ENCODE data around the gene MEIS1.

The MEIS1 gene

DNA sequence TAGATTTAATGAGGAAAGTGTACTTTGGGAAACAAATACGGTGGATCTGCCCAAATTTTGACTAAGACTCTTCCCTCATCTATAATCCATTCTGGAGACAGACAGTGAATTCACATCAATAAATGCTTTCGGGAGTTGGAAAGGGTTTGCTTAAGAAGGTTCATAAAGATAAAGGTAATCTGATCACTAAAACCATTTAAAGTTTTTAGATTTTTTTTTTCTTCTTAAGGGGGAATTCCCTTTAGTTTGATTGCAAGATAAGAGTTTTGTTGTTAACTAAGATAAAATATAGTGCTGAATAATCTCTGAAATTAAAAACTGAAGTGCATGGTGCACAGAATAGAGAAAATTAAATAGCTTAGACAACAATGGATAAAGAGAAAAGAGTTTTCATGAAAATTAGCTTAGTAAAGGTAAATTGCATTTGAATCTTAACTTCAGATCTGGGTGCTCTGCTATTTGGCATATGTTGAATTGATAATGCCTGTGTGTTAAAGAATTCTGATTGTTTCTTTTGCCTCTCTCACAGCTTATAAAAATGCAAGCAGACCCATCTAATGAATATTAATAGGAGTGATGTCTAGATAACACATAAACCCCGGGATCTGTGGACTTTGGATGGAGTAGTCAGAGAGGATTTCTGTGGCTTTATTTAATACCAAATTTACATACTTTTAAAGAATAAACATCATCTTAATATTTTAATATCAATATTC, 100.8 kb downstream of the MEIS1 start:
- no peak for DNase-seq (ENCODE audit: low spot score)

DNA sequence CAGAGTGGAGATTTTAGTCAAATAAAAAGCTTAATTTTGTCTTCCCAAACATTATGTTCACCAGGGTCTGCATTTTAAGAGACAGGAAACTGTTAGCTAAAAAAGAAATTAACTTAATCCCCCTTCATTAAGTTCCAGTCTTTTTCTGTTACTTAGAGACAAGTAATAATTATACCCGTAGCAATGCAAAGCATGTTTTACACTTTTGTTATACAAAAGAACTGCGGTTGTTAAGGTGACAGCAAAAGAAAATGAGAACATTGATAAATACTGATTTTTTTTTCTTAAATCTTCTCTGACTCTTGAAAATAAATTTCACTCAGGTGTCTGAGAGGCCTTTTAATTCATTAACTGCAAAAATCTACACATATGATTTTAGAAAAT, 101.4 kb downstream of the MEIS1 start:
- no peak for DNase-seq (ENCODE audit: low spot score)

DNA sequence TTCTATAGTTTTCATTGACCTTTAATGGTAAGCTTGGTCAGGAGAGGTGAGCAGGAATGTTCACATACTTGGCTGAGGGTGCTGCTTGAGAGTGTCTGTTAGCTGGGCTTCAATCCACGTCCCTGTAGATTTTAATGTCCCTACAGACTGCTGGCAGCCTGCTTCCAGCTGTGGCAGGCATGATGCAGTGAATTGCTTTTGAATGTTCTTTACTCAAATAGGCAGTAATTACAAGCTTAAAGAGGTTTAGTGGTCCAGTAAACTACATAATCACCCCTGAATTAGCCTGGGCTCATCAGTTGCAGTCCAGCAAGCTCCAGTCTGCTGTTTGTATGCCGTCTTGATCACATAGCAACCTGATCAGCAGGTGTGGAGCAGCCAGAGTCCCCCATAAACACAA, 102.1 kb downstream of the MEIS1 start:
- DNase-seq (ENCODE audit: low spot score), result no peak

DNA sequence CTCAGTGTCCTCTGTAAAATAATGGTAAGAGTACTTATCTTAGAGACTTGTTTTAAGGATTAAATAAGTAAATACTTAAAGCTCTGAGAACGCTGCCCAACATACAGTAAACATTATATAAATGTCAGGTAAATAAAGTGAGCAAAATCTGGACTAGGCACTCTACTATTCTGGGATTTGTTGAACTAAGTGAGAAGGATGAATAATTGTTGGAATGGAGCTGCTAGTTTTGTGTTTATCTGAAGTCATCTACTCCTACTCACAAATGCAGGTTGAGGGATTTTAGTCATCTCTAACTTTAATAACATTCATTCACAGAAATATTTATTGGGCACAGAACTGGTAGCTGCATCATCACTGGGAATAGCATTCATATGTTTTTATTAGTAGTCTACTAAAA, 103.4 kb downstream of the MEIS1 start:
- DNase-seq (ENCODE audit: low spot score), result no peak

GRCh38 chr2:66539452-66539851, 104.5 kb downstream of the MEIS1 start:
- DNase-seq (ENCODE audit: low spot score), result no peak

DNA sequence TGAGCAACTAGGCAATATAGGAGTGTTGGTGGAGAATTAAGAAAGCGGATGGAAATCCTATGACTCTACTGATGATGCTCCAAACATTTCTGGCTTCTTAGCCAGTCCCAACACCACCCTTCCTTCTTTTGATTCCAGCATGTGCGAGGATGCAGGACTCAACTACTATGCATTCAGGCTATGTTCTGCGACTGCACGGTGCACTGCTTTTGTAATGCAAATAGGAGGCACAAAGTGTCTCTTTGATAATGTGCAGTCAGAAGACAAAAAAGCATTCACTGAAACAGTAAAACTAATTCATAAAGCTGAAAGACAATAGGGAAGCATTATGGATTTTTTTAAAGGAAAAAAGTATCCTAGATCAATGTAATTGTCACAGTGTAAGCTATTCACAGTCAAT, 106.7 kb downstream of the MEIS1 start:
- DNase-seq (ENCODE audit: low spot score), result no peak

GRCh38 chr2:66543257-66543767, 108.4 kb downstream of the MEIS1 start:
- DNase-seq (ENCODE audit: low spot score), result no peak

DNA sequence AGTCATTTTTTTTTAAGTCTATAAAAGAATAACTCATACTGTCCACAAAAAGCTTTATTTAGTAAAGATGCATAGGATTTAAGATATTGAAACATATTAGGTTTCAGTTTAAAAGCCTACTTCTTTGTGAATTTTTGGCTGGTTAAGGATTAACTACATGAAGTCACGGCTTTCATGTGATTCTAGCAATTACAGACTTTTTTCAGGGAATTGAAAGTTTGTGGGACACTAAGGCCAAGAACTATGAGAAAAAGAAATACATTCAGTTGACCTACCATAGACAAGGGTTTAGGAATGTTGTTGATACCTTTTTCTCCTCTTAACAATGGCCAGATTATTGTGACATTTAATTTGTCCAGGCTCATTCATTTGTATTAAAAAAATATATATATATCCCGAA, 109.3 kb downstream of the MEIS1 start:
- DNase-seq (ENCODE audit: low spot score), result no peak

GRCh38 chr2:66545258-66545657, 110.3 kb downstream of the MEIS1 start:
- no peak for DNase-seq (ENCODE audit: low spot score)

DNA sequence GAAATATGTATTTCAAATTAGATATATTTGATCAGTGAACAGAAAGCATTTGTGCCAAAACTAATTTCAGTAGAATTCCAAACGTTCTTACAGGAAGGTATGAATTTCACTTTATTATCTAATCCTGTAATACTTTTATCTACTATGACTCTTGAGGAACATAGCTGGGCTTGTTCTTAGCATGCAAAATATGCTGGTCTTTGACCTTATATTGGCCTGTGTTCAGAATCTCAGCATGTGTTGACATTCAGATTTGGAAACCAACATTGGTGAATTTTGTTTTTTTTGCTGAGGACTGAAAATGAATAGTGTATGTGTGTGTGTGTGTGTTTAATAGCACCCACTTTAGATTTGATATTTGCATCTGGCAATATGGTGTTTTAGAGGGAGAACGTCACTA, 112.2 kb downstream of the MEIS1 start:
- no peak for DNase-seq (ENCODE audit: low spot score)

DNA sequence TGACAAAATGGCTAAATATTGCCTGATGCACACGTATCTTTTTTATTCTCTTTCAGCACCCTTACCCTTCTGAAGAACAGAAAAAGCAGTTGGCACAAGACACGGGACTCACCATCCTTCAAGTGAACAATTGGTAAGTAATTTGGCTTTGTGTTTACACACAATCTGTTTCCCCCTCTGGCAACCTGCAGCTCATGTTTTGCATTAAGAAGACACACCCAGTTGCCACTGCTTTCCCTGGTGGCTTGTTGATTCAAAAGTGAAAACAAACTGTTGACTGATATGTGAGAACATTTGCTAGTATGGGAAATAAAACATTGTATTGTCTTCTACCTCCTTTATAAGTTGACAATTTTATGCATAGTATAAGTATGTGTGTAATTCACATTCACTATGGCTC, 113.0 kb downstream of the MEIS1 start:
- DNase-seq (ENCODE audit: low spot score), result no peak

- no peak for DNase-seq (ENCODE audit: low spot score)
These were observed 113.5 kb downstream of the MEIS1 start for GRCh38 chr2:66548422-66548821.

DNA sequence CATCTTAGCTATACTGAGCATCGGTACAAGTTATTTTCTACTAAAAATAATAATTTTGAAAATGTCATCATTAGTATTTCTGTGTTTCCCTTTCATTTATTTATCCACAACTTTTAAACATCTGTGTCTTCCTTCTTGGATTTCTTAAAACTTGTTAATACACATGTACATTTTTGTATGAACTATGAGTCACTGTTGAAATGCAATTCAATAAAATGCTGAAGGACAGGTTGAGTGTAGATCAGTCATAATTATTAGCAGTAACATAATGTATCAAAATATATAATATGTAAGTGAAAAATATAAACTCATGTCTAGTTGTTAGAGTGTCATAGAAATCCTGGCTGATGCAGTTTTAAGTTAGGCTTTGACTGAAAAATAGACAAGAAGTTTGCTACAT, 115.9 kb downstream of the MEIS1 start:
- no peak for DNase-seq (ENCODE audit: low spot score)

DNA sequence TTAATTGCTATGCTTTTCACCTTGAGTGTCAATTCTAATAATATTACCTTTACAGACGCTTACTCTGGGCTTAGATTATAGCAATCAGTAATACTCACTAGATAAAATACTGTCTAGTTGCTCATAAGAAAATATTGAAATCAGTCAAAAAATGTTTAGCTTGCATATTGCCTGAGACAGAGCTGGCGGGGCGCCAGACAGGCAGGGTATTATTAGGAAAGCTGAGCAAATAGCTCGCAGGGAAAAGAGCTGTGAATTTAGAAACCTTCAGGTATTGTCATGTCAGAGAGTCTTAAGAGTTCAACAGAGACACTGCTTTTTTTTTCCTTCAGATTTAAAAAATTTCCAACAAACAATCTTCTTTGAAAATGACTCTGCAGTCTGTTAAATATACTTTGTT, 118.4 kb downstream of the MEIS1 start:
- DNase-seq (ENCODE audit: low spot score), result no peak

- DNase-seq (ENCODE audit: low spot score), result no peak
These were observed 120.2 kb downstream of the MEIS1 start for GRCh38 chr2:66555091-66555490.

- no peak for DNase-seq (ENCODE audit: low spot score)
These were observed 120.8 kb downstream of the MEIS1 start for GRCh38 chr2:66555501-66556324.

DNA sequence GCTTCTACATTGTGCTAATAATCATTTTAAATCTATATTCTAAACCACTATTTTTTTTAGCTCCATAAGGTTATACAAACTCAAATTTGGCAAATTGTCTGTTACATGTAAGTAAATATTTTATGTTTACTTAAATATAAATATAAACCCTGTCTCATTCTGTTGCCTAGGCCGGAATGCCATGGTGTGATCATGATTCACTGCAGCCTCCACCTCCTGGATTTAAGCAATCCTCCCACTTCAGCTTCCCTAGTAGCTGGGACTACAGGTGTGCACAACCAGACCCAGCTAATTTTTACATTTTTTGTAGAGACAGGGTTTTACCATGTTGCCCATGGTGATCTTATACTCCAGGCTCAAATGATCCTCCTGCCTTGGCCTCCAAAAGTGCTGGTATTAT, 124.7 kb downstream of the MEIS1 start:
- DNase-seq (ENCODE audit: low spot score), result no peak

DNA sequence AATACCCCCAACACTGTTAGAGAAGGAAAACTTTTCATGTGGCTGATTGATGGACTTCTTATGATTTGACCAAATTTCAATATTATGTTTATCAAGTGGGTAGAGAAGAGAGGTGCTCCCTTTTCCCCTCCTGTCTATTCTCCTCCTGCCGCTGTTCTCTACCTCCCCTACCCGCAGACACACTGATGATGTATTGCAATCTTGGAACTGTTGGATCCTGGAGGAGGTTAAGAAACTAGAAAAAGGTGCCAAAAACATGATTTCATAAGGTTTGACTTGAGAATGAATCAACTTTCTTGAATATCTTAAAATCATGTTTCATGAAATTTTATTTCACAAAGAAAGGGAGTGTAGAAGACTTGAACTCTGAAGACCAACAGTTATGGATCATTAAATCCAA, 125.8 kb downstream of the MEIS1 start:
- DNase-seq (ENCODE audit: low spot score), result no peak

- DNase-seq (ENCODE audit: low spot score), result no peak
These were observed 126.8 kb downstream of the MEIS1 start for GRCh38 chr2:66561645-66562303.

- DNase-seq (ENCODE audit: low spot score), result no peak
These were observed 127.4 kb downstream of the MEIS1 start for GRCh38 chr2:66562304-66562685.

DNA sequence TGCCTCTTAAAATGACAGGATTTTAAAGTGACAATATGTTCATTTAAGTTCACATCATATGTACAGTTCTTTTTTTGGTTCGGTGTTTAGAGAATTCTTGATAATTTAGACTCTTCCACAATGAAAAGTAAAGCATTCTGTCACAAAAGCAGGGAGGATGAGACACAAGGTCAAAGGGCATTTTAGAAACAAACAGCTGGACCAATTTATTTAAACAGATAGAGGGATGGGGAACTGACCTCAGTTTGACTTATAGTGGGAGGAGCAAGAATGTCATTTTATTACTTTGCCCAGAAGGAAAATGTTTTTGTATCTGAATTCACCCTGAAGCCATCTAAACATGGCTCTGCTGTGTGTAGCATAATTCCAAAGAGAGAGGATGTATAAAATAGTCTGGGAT, 128.5 kb downstream of the MEIS1 start:
- DNase-seq (ENCODE audit: low spot score), result no peak

- no peak for DNase-seq (ENCODE audit: low spot score)
These were observed 130.4 kb downstream of the MEIS1 start for GRCh38 chr2:66565291-66565690.
